Right ventricle myocardium superior (tissue), 1 donor: ENCODE measurements around the gene NEDD8. TPM values are rescaled to one million over a fixed set of nuclear protein-coding genes. Genes with fewer than 3 reads are reported as not detected.
A peak's percentile ranks its signal among the peaks of the same experiment; 100 is the strongest.
"Not testable (repeated sequence)": the region's sequence is repeated elsewhere in the genome, so short reads cannot be mapped to it uniquely, and the experiment has no call there.

Experiments used
- ATAC-seq: fragments of 200-7000 bp; cut with Tn5 transposase; one replicate; pipeline ENCODE4 v1.9.1; 2020; ENCODE audit warnings: mild to moderate bottlenecking; ENCODE audit not compliant: poor library complexity
- DNase-seq: peaks from one replicate; pipeline ENCODE4 v3.0.0-alpha.2; 2020
- intact Hi-C: fragments of 100-400 bp; cut with DNase I; formaldehyde crosslinking; loops from one replicate; pipeline ENCODE4 v1.11.2; 2022
- total RNA-seq: library from RNA; stranded (reverse); fragmentation: NEBNext Ultra II Directional; extraction: Animal tissue kit (Norgen Biotek cat#: 25700); gene quantifications from one replicate; pipeline ENCODE4 v1.2.1, GENCODE V29; 2021
- donor health status: DM: no; HTN: yes; CAD: no; lungs with severe emphysema.

Gene NEDD8
- total RNA-seq, 1 donor from 2014 or later = 212 TPM

GRCh38 chr14:24207625-24208024 is 24.5 kb downstream of the NEDD8 start:
- DNase-seq = no peak
- intact Hi-C loops = no loop called here
- ATAC-seq = no peak

GRCh38 chr14:24207104-24207551 is 25.0 kb downstream of the NEDD8 start:
- ATAC-seq = no peak
- intact Hi-C loops = no loop called here
- no peak for DNase-seq

- intact Hi-C loops = no loop called here
- DNase-seq = no peak
- ATAC-seq = no peak
These were observed 25.7 kb downstream of the NEDD8 start for GRCh38 chr14:24206260-24207103.

GRCh38 chr14:24204163-24205146 is 27.7 kb downstream of the NEDD8 start:
- intact Hi-C loops = no loop called here
- ATAC-seq (no peak), DNase-seq (no peak)

- not testable (repeated sequence) for DNase-seq, ATAC-seq
These were observed 28.8 kb downstream of the NEDD8 start for GRCh38 chr14:24203249-24203886.

GRCh38 chr14:24202538-24202937 is 29.6 kb downstream of the NEDD8 start:
- ATAC-seq, DNase-seq, intact Hi-C loops: not testable (repeated sequence)

More at GRCh38 chr14:24203249-24203886, 28.8 kb downstream of the NEDD8 start:
- intact Hi-C loops = not testable (repeated sequence)

- ATAC-seq (no peak), DNase-seq (no peak)
- intact Hi-C loops = no loop called here
These were observed 33.2 kb downstream of the NEDD8 start for GRCh38 chr14:24198814-24199524.

- intact Hi-C loops = no loop called here
- DNase-seq (no peak), ATAC-seq (no peak)
These were observed 35.1 kb downstream of the NEDD8 start for GRCh38 chr14:24197056-24197450.

- DNase-seq = no peak
- intact Hi-C loops = no loop called here
- ATAC-seq = peak; percentile 28
These were observed 35.8 kb downstream of the NEDD8 start for GRCh38 chr14:24196071-24197055.

GRCh38 chr14:24195186-24196070 is 36.7 kb downstream of the NEDD8 start, which contains the start of gene TM9SF1:
TSS of gene TM9SF1 (minus strand) at chr14:24195441. CDS start at chr14:24195019, 422 bp downstream.
- intact Hi-C loops = no loop called here
- DNase-seq (peak; percentile 94), ATAC-seq (peak; percentile 98)

- intact Hi-C loops = no loop called here
- no peak for DNase-seq
- no peak for ATAC-seq
These were observed 37.3 kb downstream of the NEDD8 start for GRCh38 chr14:24194873-24195185.

- ATAC-seq (no peak), DNase-seq (no peak)
- intact Hi-C loops = no loop called here
These were observed 37.8 kb downstream of the NEDD8 start for GRCh38 chr14:24194186-24194872.

- DNase-seq (no peak), ATAC-seq (no peak)
- intact Hi-C loops = no loop called here
These were observed 39.2 kb downstream of the NEDD8 start for GRCh38 chr14:24192933-24193332.

GRCh38 chr14:24190416-24190815 is 41.8 kb downstream of the NEDD8 start:
- intact Hi-C loops = no loop called here
- ATAC-seq (no peak), DNase-seq (no peak)

GRCh38 chr14:24189460-24189859 is 42.7 kb downstream of the NEDD8 start:
- intact Hi-C loops = no loop called here
- no peak for ATAC-seq
- no peak for DNase-seq

GRCh38 chr14:24189059-24189375 is 43.1 kb downstream of the NEDD8 start:
- no peak for DNase-seq
- intact Hi-C loops = no loop called here
- no peak for ATAC-seq
